Neural progenitor cell (in vitro differentiated cells): ENCODE data around the gene NBEAL1. TPM values are rescaled to one million over a fixed set of nuclear protein-coding genes. Genes with fewer than 3 reads are reported as not detected.

Source experiments
- DNase-seq: peaks from one replicate; pipeline ENCODE4 v3.0.0-alpha.2; 2016; ENCODE audit warnings: low spot score
- H2AFZ ChIP-seq: fragments of 200-600 bp; sonication (generic); replicated peaks from 2 replicates; pipeline ENCODE4 v1.6.1; 2016; ENCODE audit warnings: antibody characterized with exemption
- H3F3A ChIP-seq: fragments of 200-600 bp; sonication (generic); 2 replicates; pipeline ENCODE4 v1.6.1; 2016; ENCODE audit warnings: antibody characterized with exemption, low read depth
- H3K27ac ChIP-seq: fragments of 200-600 bp; sonication (generic); 2 replicates; pipeline ENCODE4 v1.5.1; 2016; ENCODE audit warnings: mild to moderate bottlenecking
- H3K27me3 ChIP-seq: fragments of 200-600 bp; sonication (generic); 2 replicates; pipeline ENCODE4 v1.6.1; 2016; ENCODE audit warnings: mild to moderate bottlenecking, moderate library complexity
- H3K36me3 ChIP-seq: fragments of 200-600 bp; sonication (generic); 2 replicates; pipeline ENCODE4 v1.5.1; 2016
- H3K4me1 ChIP-seq: fragments of 200-600 bp; sonication (generic); 2 replicates; pipeline ENCODE4 v1.6.1; 2016; ENCODE audit warnings: mixed run types
- H3K4me2 ChIP-seq: fragments of 200-600 bp; sonication (generic); 2 replicates; pipeline ENCODE4 v1.6.1; 2016
- H3K4me3 ChIP-seq: fragments of 200-600 bp; sonication (generic); 2 replicates; pipeline ENCODE4 v1.5.1; 2016
- H3K79me2 ChIP-seq: fragments of 200-600 bp; sonication (generic); 2 replicates; pipeline ENCODE4 v1.6.1; 2016; ENCODE audit warnings: low read depth
- H3K9ac ChIP-seq: fragments of 200-600 bp; sonication (generic); 2 replicates; pipeline ENCODE4 v1.6.1; 2016
- H3K9me3 ChIP-seq: fragments of 200-600 bp; sonication (generic); 2 replicates; pipeline ENCODE4 v1.5.1; 2016; ENCODE audit warnings: low read depth
- H4K20me1 ChIP-seq: fragments of 200-600 bp; sonication (generic); 2 replicates; pipeline ENCODE4 v1.6.1; 2016; ENCODE audit warnings: low read depth
- H3K27ac Mint-ChIP-seq: 3 replicates; pipeline ENCODE4 v1.8.0; 2021; ENCODE audit warnings: mixed read lengths
- H3K27me3 Mint-ChIP-seq: 2 replicates; pipeline ENCODE4 v1.8.0; 2022; ENCODE audit warnings: low read depth, mild to moderate bottlenecking, inconsistent platforms, moderate library complexity, mixed read lengths; ENCODE audit not compliant: insufficient read depth
- H3K36me3 Mint-ChIP-seq: 3 replicates; pipeline ENCODE4 v1.8.0; 2021; ENCODE audit warnings: mixed read lengths
- H3K4me1 Mint-ChIP-seq: 3 replicates; pipeline ENCODE4 v1.8.0; 2021; ENCODE audit warnings: mixed read lengths
- H3K4me3 Mint-ChIP-seq: 3 replicates; pipeline ENCODE4 v1.8.0; 2021; ENCODE audit warnings: mild to moderate bottlenecking, moderate library complexity, mixed read lengths
- H3K9me3 Mint-ChIP-seq: 3 replicates; pipeline ENCODE4 v1.8.0; 2020; ENCODE audit warnings: mixed read lengths
- CTCF ChIP-seq: fragments of 200-600 bp; sonication (generic); IDR thresholded peaks from 2 replicates; pipeline ENCODE4 v1.5.1; 2017; ENCODE audit warnings: antibody characterized with exemption, mild to moderate bottlenecking
- EZH2 ChIP-seq: fragments of 200-600 bp; sonication (generic); IDR thresholded peaks from 2 replicates; pipeline ENCODE4 v1.6.1; 2017; ENCODE audit warnings: antibody characterized with exemption, mild to moderate bottlenecking, moderate library complexity
- EZH2phosphoT487 ChIP-seq: fragments of 200-600 bp; sonication (generic); IDR thresholded peaks from 2 replicates; pipeline ENCODE4 v1.6.1; 2017; ENCODE audit warnings: antibody characterized with exemption
- total RNA-seq: library from RNA; depleted of rRNA; stranded (reverse); fragments of >200 nt; gene quantifications from 2 replicates; pipeline ENCODE4 v1.2.3, GENCODE V29; 2015; ENCODE audit warnings: low replicate concordance

Gene NBEAL1
- total RNA-seq, 1 donor from 2014 or later, result 10.3 TPM

GRCh38 chr2:203002054-203002821 is 12.4 kb upstream of the NBEAL1 start:
- Mint-ChIP-seq H3K27ac (no peak overlapping the region), H3K27me3 (no peaks in the 10 kb centered on the region), H3K4me1 (no peaks in the 10 kb centered on the region), H3K36me3 (no peaks in the 10 kb centered on the region), H3K9me3 (no peaks in the 10 kb centered on the region), H3K4me3 (no peak overlapping the region)
- TF ChIP-seq CTCF, result no peak
- TF ChIP-seq EZH2phosphoT487, result no peak
- TF ChIP-seq EZH2, result no peak
- H3K9me3 ChIP-seq, result no peaks in the 10 kb centered on the region
- no peaks in the 10 kb centered on the region for H3K36me3 ChIP-seq
- H3K4me3 ChIP-seq, result no peak overlapping the region
- no peak overlapping the region for H3K9ac ChIP-seq
- H3K4me2 ChIP-seq, result no peak overlapping the region
- H3K4me1 ChIP-seq, result no peaks in the 10 kb centered on the region
- H2AFZ ChIP-seq, result no peak overlapping the region
- H4K20me1 ChIP-seq, result no peaks in the 10 kb centered on the region
- no peak overlapping the region for H3K27ac ChIP-seq
- no peak for DNase-seq
- no peaks in the 10 kb centered on the region for H3K79me2 ChIP-seq
- H3F3A ChIP-seq, result no peaks in the 10 kb centered on the region
- no peaks in the 10 kb centered on the region for H3K27me3 ChIP-seq

GRCh38 chr2:203003716-203004115 is 11.0 kb upstream of the NBEAL1 start:
- H3K4me1 ChIP-seq, result no peaks in the 10 kb centered on the region
- no peaks in the 10 kb centered on the region for H3F3A ChIP-seq
- DNase-seq, result no peak
- H3K36me3 ChIP-seq, result no peaks in the 10 kb centered on the region
- no peaks in the 10 kb centered on the region for H3K9me3 ChIP-seq
- Mint-ChIP-seq H3K9me3 (no peaks in the 10 kb centered on the region), H3K4me1 (peaks cover 2% of the 10 kb centered on the region), H3K27ac (no peak overlapping the region), H3K36me3 (no peaks in the 10 kb centered on the region), H3K27me3 (no peaks in the 10 kb centered on the region), H3K4me3 (no peak overlapping the region)
- H3K9ac ChIP-seq, result no peak overlapping the region
- H2AFZ ChIP-seq, result no peak overlapping the region
- TF ChIP-seq CTCF (no peak), EZH2phosphoT487 (no peak), EZH2 (no peak)
- no peaks in the 10 kb centered on the region for H3K79me2 ChIP-seq
- H4K20me1 ChIP-seq, result no peaks in the 10 kb centered on the region
- no peak overlapping the region for H3K4me2 ChIP-seq
- H3K27me3 ChIP-seq, result no peaks in the 10 kb centered on the region
- H3K27ac ChIP-seq, result no peak overlapping the region
- H3K4me3 ChIP-seq, result no peak overlapping the region

- H3K9me3 Mint-ChIP-seq, result no peaks in the 10 kb centered on the region
- H3K4me2 ChIP-seq, result peak overlapping the region; percentile 80
- peak overlapping the region; percentile 4 for H3K4me3 ChIP-seq
- H3K27me3 ChIP-seq, result no peaks in the 10 kb centered on the region
- H3K4me3 Mint-ChIP-seq, result peak overlapping the region; percentile 56
- peaks cover 25% of the 10 kb centered on the region for H3K79me2 ChIP-seq
- H3K36me3 ChIP-seq, result no peaks in the 10 kb centered on the region
- H3K36me3 Mint-ChIP-seq, result no peaks in the 10 kb centered on the region
- H3K27me3 Mint-ChIP-seq, result peaks cover 4% of the 10 kb centered on the region
- H3K27ac Mint-ChIP-seq, result no peak overlapping the region
- peaks cover 35% of the 10 kb centered on the region for H3K4me1 Mint-ChIP-seq
- peaks cover 15% of the 10 kb centered on the region for H3K4me1 ChIP-seq
- no peak overlapping the region for H3K27ac ChIP-seq
- no peaks in the 10 kb centered on the region for H3K9me3 ChIP-seq
- no peaks in the 10 kb centered on the region for H4K20me1 ChIP-seq
- no peak overlapping the region for H2AFZ ChIP-seq
- no peak for DNase-seq
- TF ChIP-seq EZH2 (no peak), CTCF (no peak), EZH2phosphoT487 (no peak)
- peaks cover 21% of the 10 kb centered on the region for H3F3A ChIP-seq
- H3K9ac ChIP-seq, result no peak overlapping the region
These were observed 2.0 kb downstream of the NBEAL1 start for GRCh38 chr2:203016716-203017115.
